PFSK-1 (cell line): ENCODE measurements around the gene RNF212B.

ENCODE experiments used
- POLR2AphosphoS5 ChIP-seq: IDR thresholded peaks from 2 replicates; pipeline ENCODE4 v1.6.1; 2012; ENCODE audit warnings: low read depth, mild to moderate bottlenecking, control low read depth, low read length, moderate library complexity
- SIN3A ChIP-seq: IDR thresholded peaks from 2 replicates; pipeline ENCODE4 v1.6.1; 2012; ENCODE audit warnings: mild to moderate bottlenecking, low read length, moderate library complexity, borderline replicate concordance; ENCODE audit not compliant: insufficient read depth
- TAF1 ChIP-seq: IDR thresholded peaks from 2 replicates; pipeline ENCODE4 v1.6.1; 2012; ENCODE audit warnings: low read length, control low read depth, borderline replicate concordance; ENCODE audit not compliant: insufficient read depth
- TF ChIP-seq, protein P1 (sequence below), 2 experiments: IDR thresholded peaks; 2 replicates each; pipeline versions ENCODE4 v1.6.1 to v1.8.0; 2011 to 2012; ENCODE audit warnings: low read depth in 2 of 2, low read length in 2 of 2, control low read depth in 1 of 2, inconsistent platforms in 1 of 2, mild to moderate bottlenecking in 1 of 2, moderate library complexity in 1 of 2; ENCODE audit not compliant: insufficient read depth in 1 of 2

DNA sequence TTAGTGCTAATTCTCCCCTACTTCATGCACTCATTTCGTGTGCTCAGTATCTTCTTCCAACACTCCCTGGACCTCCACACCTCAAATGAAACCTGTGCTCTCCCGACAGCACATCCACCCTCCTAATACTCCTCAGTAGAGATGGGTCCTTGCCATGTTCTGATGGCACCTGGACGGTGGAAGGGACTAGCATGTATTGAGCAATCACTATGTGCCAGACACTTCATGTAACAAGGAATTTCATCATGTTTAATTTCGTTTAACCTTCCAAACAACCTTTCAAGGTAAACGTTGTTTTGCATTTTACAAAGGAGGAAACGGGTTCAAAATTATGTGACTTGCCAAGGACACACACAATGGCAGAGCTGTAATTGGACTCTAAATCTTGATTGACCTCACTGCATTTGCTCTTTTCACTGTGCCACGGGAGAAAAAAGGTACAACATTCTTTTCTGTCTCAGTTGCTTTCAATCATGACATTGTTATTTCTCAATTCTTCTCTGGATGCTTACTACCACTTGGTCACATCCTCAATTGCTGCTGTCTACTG, 42.1 kb upstream of the RNF212B start:
- TF ChIP-seq TAF1, result no peak
- TF ChIP-seq, protein P1, sequence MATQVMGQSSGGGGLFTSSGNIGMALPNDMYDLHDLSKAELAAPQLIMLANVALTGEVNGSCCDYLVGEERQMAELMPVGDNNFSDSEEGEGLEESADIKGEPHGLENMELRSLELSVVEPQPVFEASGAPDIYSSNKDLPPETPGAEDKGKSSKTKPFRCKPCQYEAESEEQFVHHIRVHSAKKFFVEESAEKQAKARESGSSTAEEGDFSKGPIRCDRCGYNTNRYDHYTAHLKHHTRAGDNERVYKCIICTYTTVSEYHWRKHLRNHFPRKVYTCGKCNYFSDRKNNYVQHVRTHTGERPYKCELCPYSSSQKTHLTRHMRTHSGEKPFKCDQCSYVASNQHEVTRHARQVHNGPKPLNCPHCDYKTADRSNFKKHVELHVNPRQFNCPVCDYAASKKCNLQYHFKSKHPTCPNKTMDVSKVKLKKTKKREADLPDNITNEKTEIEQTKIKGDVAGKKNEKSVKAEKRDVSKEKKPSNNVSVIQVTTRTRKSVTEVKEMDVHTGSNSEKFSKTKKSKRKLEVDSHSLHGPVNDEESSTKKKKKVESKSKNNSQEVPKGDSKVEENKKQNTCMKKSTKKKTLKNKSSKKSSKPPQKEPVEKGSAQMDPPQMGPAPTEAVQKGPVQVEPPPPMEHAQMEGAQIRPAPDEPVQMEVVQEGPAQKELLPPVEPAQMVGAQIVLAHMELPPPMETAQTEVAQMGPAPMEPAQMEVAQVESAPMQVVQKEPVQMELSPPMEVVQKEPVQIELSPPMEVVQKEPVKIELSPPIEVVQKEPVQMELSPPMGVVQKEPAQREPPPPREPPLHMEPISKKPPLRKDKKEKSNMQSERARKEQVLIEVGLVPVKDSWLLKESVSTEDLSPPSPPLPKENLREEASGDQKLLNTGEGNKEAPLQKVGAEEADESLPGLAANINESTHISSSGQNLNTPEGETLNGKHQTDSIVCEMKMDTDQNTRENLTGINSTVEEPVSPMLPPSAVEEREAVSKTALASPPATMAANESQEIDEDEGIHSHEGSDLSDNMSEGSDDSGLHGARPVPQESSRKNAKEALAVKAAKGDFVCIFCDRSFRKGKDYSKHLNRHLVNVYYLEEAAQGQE (IDR thresholded peaks at IDR 0.05; ENCODE audit: insufficient read depth in 1 of 2, low read depth in 2 of 2, low read length in 2 of 2), result no peak
- no peak for TF ChIP-seq SIN3A
- TF ChIP-seq POLR2AphosphoS5, result no peak
